Coronary artery (tissue), 2 donors: ENCODE results near the gene SH3TC1.

Experiments
- DNase-seq: peaks from one replicate; pipeline ENCODE4 v3.0.0-alpha.2; 2017; ENCODE audit warnings: low spot score
- H3K27ac ChIP-seq, 2 donors: fragments of 200-600 bp; sonication (generic); one replicate each; pipeline ENCODE4 v1.5.1; 2016 to 2019
- H3K4me3 ChIP-seq: fragments of 200-600 bp; sonication (generic); 2 replicates; pipeline ENCODE4 v1.5.1; 2016; ENCODE audit warnings: mild to moderate bottlenecking, moderate library complexity
- CTCF ChIP-seq: fragments of 200-600 bp; sonication (generic); IDR thresholded peaks from one replicate; pipeline ENCODE4 v1.5.1; 2019; ENCODE audit warnings: antibody characterized with exemption

SH3TC1 gene

DNA sequence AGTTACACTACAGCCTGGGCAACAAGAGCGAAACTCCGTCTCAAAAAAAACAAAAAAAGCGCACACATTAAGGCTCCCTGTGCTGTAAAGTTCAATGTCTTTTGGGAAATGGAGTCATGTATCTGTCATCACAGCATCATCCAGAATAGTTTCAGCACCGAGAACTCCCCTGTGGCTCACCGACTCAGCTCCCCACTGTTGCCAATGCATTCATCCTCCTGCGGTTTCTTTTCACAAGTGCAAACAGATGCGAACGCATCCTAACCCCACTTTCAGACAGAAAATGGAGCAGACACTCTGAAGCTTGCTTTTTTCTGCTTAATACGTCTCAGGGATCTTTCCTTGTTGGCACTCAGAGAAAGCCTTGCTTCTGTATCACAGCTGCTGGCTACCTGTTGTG lies 13.8 kb upstream of the SH3TC1 start:
- Histone ChIP-seq H3K4me3 (no peak overlapping the region), H3K27ac (no peak overlapping the region)
- no peak for TF ChIP-seq CTCF
- no peak for DNase-seq

GRCh38 chr4:8185930-8186329 lies 13.2 kb upstream of the SH3TC1 start:
- Histone ChIP-seq H3K27ac (no peak overlapping the region), H3K4me3 (no peak overlapping the region)
- no peak for DNase-seq
- no peak for TF ChIP-seq CTCF

- Histone ChIP-seq H3K27ac (no peak overlapping the region), H3K4me3 (no peak overlapping the region)
- no peak for DNase-seq
- TF ChIP-seq CTCF: no peak
Measured at GRCh38 chr4:8188085-8188484, 11.0 kb upstream of the SH3TC1 start.

DNA sequence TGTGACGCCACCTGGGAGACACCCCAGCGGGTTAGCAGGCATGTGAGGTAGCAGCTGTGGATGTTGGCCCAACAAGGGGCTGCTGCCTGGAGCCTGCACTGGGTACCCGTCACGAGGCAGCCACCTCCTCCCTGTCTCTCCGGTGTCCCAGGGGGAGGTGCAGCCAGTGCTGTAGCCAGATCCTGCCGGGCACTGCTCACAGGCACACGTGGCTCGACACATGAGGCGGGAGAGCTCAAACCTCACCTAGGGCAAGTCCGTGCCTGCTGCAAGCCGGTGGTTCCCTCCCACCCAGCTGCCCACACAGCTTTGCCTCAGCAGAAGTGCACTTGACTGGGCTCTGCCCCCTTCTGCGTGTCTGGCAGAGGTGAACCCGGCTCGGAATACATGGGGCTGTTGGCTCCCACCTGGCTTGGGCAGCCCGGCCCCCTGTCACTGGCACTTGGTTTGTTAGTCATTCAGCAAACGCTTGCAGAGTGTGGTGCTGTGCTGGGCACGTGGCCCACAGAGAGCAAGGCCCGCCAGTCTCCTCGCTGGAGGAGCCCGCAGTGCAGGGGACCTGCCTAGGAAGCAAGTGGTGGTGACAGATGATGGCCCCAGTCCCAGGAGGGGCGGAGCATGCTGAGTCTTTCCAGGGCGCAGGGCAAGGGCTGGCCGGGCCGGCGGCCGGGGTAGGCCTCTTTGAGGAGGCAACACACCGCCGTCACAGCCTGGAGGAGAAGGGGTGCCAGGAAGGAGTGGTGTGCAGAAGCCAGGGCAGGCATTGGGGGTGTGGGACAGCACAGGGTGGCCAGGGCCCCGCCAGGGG lies 10.1 kb upstream of the SH3TC1 start:
- Histone ChIP-seq H3K4me3 (no peak overlapping the region), H3K27ac (peak overlapping the region; percentile 33 to 80)
- no peak for TF ChIP-seq CTCF
- DNase-seq: no peak

- TF ChIP-seq CTCF: no peak
- Histone ChIP-seq H3K4me3 (no peak overlapping the region), H3K27ac (peak overlapping the region; percentile 33 to 80)
- DNase-seq: no peak
Measured at GRCh38 chr4:8189551-8190466, 9.3 kb upstream of the SH3TC1 start.

DNA sequence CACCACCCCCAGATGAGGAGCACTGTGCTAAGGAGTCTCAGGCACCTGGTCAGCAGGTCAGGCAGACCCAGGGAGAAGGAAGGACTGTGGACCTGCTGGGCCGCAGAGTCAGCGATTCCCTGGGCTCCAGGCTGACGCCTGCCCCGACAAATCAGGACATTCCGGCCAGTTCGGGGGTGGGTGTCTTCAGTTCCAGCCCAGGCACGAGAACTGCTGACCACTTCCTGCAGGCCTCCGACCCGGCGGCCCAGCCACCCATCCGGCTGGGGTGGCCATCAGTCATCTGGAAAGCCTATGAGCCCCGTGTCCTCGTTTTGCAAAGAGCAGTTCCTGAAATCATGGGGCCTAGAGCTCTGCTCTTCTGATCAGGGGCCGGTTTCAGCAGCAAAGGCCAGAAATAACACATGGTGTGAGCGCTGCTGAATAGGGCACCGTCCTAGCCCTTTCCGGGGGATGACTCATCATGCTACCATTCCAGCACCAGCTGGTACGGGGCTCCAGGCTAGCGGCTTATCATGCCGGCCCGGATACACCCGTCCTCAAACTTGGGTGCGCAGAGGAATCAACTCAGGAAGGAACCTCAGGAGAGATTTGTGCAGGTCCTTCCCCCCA lies 7.8 kb upstream of the SH3TC1 start:
- peak overlapping the region; percentile 62 to 80 for H3K27ac ChIP-seq
- H3K4me3 ChIP-seq: no peak overlapping the region
- peak; percentile 87 for DNase-seq
- no peak for TF ChIP-seq CTCF
